Trophoblast cell (in vitro differentiated cells and primary cell): Measurements from ENCODE around the gene PPP3CB.
A peak's percentile ranks its signal among the peaks of the same experiment; 100 is the strongest.

Experiments
- DNase-seq, 2 donors: peaks; one replicate each; pipeline ENCODE4 v3.0.0-alpha.2; 2016
- H2AFZ ChIP-seq: 2 replicates; pipeline ENCODE4 v1.6.1; 2013; ENCODE audit warnings: low read length, moderate library complexity, mild to moderate bottlenecking; ENCODE audit not compliant: insufficient read depth, poor library complexity
- H2AK5ac ChIP-seq: 2 replicates; pipeline ENCODE4 v1.6.1; 2013; ENCODE audit warnings: mild to moderate bottlenecking, low read length
- H2BK120ac ChIP-seq: 2 replicates; pipeline ENCODE4 v1.6.1; 2013; ENCODE audit warnings: low read length, mild to moderate bottlenecking, moderate library complexity; ENCODE audit not compliant: insufficient read depth, poor library complexity
- H2BK12ac ChIP-seq: 2 replicates; pipeline ENCODE4 v1.6.1; 2013; ENCODE audit warnings: mild to moderate bottlenecking, low read length, moderate library complexity
- H2BK5ac ChIP-seq: 2 replicates; pipeline ENCODE4 v1.6.1; 2013; ENCODE audit warnings: low read length, low read depth, moderate library complexity, mild to moderate bottlenecking; ENCODE audit not compliant: poor library complexity
- H3K14ac ChIP-seq: 2 replicates; pipeline ENCODE4 v1.6.1; 2013; ENCODE audit warnings: mild to moderate bottlenecking, low read length
- H3K18ac ChIP-seq: 2 replicates; pipeline ENCODE4 v1.6.1; 2013; ENCODE audit warnings: mild to moderate bottlenecking, low read length
- H3K23ac ChIP-seq: 2 replicates; pipeline ENCODE4 v1.6.1; 2013; ENCODE audit warnings: low read length
- H3K27ac ChIP-seq: 2 replicates; pipeline ENCODE4 v1.5.1; 2013; ENCODE audit warnings: low read depth, mild to moderate bottlenecking, inconsistent platforms, low read length, moderate library complexity
- H3K27me3 ChIP-seq: 2 replicates; pipeline ENCODE4 v1.6.1; 2013; ENCODE audit warnings: inconsistent platforms, mild to moderate bottlenecking, low read length, moderate library complexity; ENCODE audit not compliant: insufficient read depth
- H3K36me3 ChIP-seq, 2 experiments: 1 replicate in 1 of 2; 2 replicates in 1 of 2; pipeline ENCODE4 v1.6.1; 2013; ENCODE audit warnings: low read length in 2 of 2, mild to moderate bottlenecking in 2 of 2, moderate library complexity in 1 of 2; ENCODE audit not compliant: insufficient read depth in 2 of 2, control insufficient read depth in 1 of 2
- H3K4ac ChIP-seq: 2 replicates; pipeline ENCODE4 v1.6.1; 2013; ENCODE audit warnings: low read depth, mild to moderate bottlenecking, low read length, moderate library complexity
- H3K4me1 ChIP-seq, 2 experiments: 1 replicate in 1 of 2; 2 replicates in 1 of 2; pipeline ENCODE4 v1.6.1; 2013; ENCODE audit warnings: low read length in 2 of 2, mild to moderate bottlenecking in 2 of 2, moderate library complexity in 1 of 2; ENCODE audit not compliant: insufficient read depth in 2 of 2, control insufficient read depth in 1 of 2
- H3K4me2 ChIP-seq: 2 replicates; pipeline ENCODE4 v1.6.1; 2013; ENCODE audit warnings: inconsistent platforms, mild to moderate bottlenecking, low read length, moderate library complexity
- H3K4me3 ChIP-seq: 2 replicates; pipeline ENCODE4 v1.5.1; 2013; ENCODE audit warnings: mild to moderate bottlenecking, low read depth, low read length, inconsistent platforms
- H3K79me1 ChIP-seq: one replicate; pipeline ENCODE4 v1.6.1; 2013; ENCODE audit warnings: low read length
- H3K79me2 ChIP-seq: 2 replicates; pipeline ENCODE4 v1.6.1; 2013; ENCODE audit warnings: low read length, mild to moderate bottlenecking; ENCODE audit not compliant: control insufficient read depth, insufficient read depth, poor library complexity
- H3K9ac ChIP-seq: 2 replicates; pipeline ENCODE4 v1.6.1; 2013; ENCODE audit warnings: mild to moderate bottlenecking, low read length
- H3K9me3 ChIP-seq: 2 replicates; pipeline ENCODE4 v1.6.1; 2013; ENCODE audit warnings: low read depth, mild to moderate bottlenecking, control low read depth, inconsistent platforms, low read length; ENCODE audit not compliant: insufficient read depth
- H4K12ac ChIP-seq: 2 replicates; pipeline ENCODE4 v1.6.1; 2013; ENCODE audit warnings: low read depth, mild to moderate bottlenecking, low read length, moderate library complexity
- H4K8ac ChIP-seq: 2 replicates; pipeline ENCODE4 v1.6.1; 2013; ENCODE audit warnings: low read depth, mild to moderate bottlenecking, low read length, moderate library complexity
- H4K91ac ChIP-seq: one replicate; pipeline ENCODE4 v1.6.1; 2013; ENCODE audit warnings: low read depth, mild to moderate bottlenecking, low read length, moderate library complexity
- WGBS: extraction: QIAGEN DNeasy Blood & Tissue Kit; methylation state at CpG from one replicate; pipeline ENCODE4 v1.1.7; 2013; ENCODE audit warnings: missing lambda C conversion rate; ENCODE audit not compliant: insufficient read length, insufficient coverage; ENCODE audit errors: extremely low coverage; 5-methylcytosine and 5-hydroxymethylcytosine counted together

Gene PPP3CB

DNA sequence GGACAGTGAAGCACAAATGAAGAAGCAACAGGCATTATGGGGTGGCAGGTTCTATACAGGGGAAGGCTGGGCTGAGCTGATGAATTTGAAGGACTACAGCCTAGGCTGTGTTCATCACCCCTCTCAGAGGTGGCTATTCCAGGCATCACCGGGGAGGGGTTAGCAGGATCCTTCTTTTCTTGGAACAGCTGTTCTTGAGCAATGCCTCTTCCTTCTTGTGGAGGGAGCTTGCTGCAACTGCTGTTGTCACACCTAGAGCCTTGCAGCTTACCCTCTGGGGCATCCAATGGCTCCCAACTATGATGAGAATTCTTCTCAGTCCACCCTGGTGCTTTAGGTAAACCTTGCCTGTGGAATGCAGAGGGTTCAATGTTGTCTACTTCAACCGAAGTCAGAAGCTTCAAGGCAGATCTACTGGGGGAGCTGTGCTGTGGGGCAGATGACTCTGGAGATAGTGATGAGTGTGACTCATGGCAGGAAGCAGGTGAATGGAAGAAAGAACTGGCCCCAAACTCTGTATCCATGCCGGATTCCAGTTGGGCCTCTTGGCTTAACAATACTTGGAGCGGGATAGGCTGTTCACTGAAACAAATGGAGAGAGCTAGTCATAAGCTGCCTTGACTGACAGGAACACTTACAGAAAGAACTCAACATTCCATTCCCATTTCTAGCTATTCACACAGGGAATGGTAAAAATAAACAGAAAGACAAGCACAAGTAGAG is 21.5 kb upstream of the PPP3CB start:
- Histone ChIP-seq H3K27ac (peak overlapping the region; percentile 15), H4K8ac (no peak overlapping the region), H2BK12ac (no peak overlapping the region), H2AK5ac (no peak overlapping the region), H3K23ac (no peak overlapping the region), H3K9me3 (no peaks in the 10 kb centered on the region), H3K4me2 (no peak overlapping the region), H3K79me2 (no peaks in the 10 kb centered on the region), H3K4me3 (no peak overlapping the region), H4K91ac (no peak overlapping the region), H3K79me1 (peaks cover 2% of the 10 kb centered on the region), H3K14ac (no peak overlapping the region), H2BK5ac (no peak overlapping the region), H3K4ac (no peak overlapping the region), H3K27me3 (no peaks in the 10 kb centered on the region), H2AFZ (no peak overlapping the region), H3K9ac (no peak overlapping the region), H2BK120ac (no peak overlapping the region), H3K4me1 (peaks cover 11 to 13% of the 10 kb centered on the region in 2 experiments), H3K18ac (no peak overlapping the region), H3K36me3 (peaks cover 7 to 11% of the 10 kb centered on the region in 2 experiments), H4K12ac (no peak overlapping the region)
- no CpG with 5 or more reads among the region's 4 CpGs for WGBS
- DNase-seq = peak; percentile 58 to 61

- Histone ChIP-seq H3K36me3 (peaks cover 4 to 5% of the 10 kb centered on the region in 2 experiments), H2BK12ac (no peak overlapping the region), H4K12ac (no peak overlapping the region), H2BK5ac (no peak overlapping the region), H3K27ac (no peak overlapping the region), H3K79me1 (peaks cover 2% of the 10 kb centered on the region), H3K9ac (no peak overlapping the region), H3K23ac (no peak overlapping the region), H3K9me3 (no peaks in the 10 kb centered on the region), H2AFZ (no peak overlapping the region), H3K79me2 (no peaks in the 10 kb centered on the region), H3K4ac (no peak overlapping the region), H4K91ac (no peak overlapping the region), H3K4me1 (peaks cover 8 to 10% of the 10 kb centered on the region in 2 experiments), H3K4me3 (no peak overlapping the region), H4K8ac (no peak overlapping the region), H3K18ac (no peak overlapping the region), H2BK120ac (no peak overlapping the region), H3K27me3 (no peaks in the 10 kb centered on the region), H3K14ac (no peak overlapping the region), H3K4me2 (no peak overlapping the region), H2AK5ac (no peak overlapping the region)
- no peak for DNase-seq
- WGBS = no CpG with 5 or more reads among the region's 4 CpGs
These were observed 16.5 kb upstream of the PPP3CB start for GRCh38 chr10:73512207-73512743.

- peaks cover 0 to 3% of the 10 kb centered on the region in 2 experiments for H3K36me3 ChIP-seq
- no peak overlapping the region for H4K8ac ChIP-seq
- H2BK12ac ChIP-seq = no peak overlapping the region
- no peaks in the 10 kb centered on the region for H3K9me3 ChIP-seq
- no peaks in the 10 kb centered on the region for H3K79me1 ChIP-seq
- no peak overlapping the region for H4K91ac ChIP-seq
- no peak overlapping the region for H3K27ac ChIP-seq
- no CpG with 5 or more reads among the region's 5 CpGs for WGBS
- no peak overlapping the region for H3K4ac ChIP-seq
- H3K4me3 ChIP-seq = no peak overlapping the region
- H2AK5ac ChIP-seq = no peak overlapping the region
- no peak overlapping the region for H3K9ac ChIP-seq
- no peak overlapping the region for H2BK5ac ChIP-seq
- no peak overlapping the region for H2AFZ ChIP-seq
- no peak overlapping the region for H3K18ac ChIP-seq
- H3K23ac ChIP-seq = no peak overlapping the region
- no peak overlapping the region for H2BK120ac ChIP-seq
- H3K14ac ChIP-seq = no peak overlapping the region
- DNase-seq = no peak
- H4K12ac ChIP-seq = no peak overlapping the region
- no peak overlapping the region for H3K4me2 ChIP-seq
- H3K4me1 ChIP-seq = no peaks in the 10 kb centered on the region
- no peaks in the 10 kb centered on the region for H3K27me3 ChIP-seq
- no peaks in the 10 kb centered on the region for H3K79me2 ChIP-seq
These were observed 13.9 kb upstream of the PPP3CB start for GRCh38 chr10:73509695-73510094.

GRCh38 chr10:73506491-73506890 is 10.7 kb upstream of the PPP3CB start:
- no peak overlapping the region for H4K91ac ChIP-seq
- H3K4ac ChIP-seq = no peak overlapping the region
- no peak overlapping the region for H3K4me2 ChIP-seq
- no peak overlapping the region for H2BK12ac ChIP-seq
- H3K23ac ChIP-seq = no peak overlapping the region
- DNase-seq = no peak
- H2AFZ ChIP-seq = no peak overlapping the region
- no peaks in the 10 kb centered on the region for H3K4me1 ChIP-seq
- no peak overlapping the region for H3K4me3 ChIP-seq
- no peaks in the 10 kb centered on the region for H3K79me2 ChIP-seq
- H3K27me3 ChIP-seq = no peaks in the 10 kb centered on the region
- no peak overlapping the region for H2BK5ac ChIP-seq
- H2AK5ac ChIP-seq = no peak overlapping the region
- no peak overlapping the region for H3K27ac ChIP-seq
- no peak overlapping the region for H4K12ac ChIP-seq
- no CpG with 5 or more reads among the region's 1 CpG for WGBS
- H3K36me3 ChIP-seq = peaks cover 0 to 6% of the 10 kb centered on the region in 2 experiments
- no peak overlapping the region for H2BK120ac ChIP-seq
- H3K14ac ChIP-seq = no peak overlapping the region
- no peaks in the 10 kb centered on the region for H3K79me1 ChIP-seq
- no peak overlapping the region for H3K18ac ChIP-seq
- no peaks in the 10 kb centered on the region for H3K9me3 ChIP-seq
- no peak overlapping the region for H4K8ac ChIP-seq
- H3K9ac ChIP-seq = no peak overlapping the region
